C4-2B (cell line): ENCODE measurements around the gene ADAMTS16.

ENCODE experiments used
- H3K27ac ChIP-seq: fragments of 450-650 bp; 2 replicates; pipeline ENCODE4 v1.5.1; 2017
- ZFX ChIP-seq: fragments of 450-650 bp; IDR thresholded peaks from 2 replicates; pipeline ENCODE4 v1.6.1; 2017
- TF ChIP-seq, protein P1 (sequence below): fragments of 450-650 bp; conservative IDR thresholded peaks from 2 replicates; pipeline ENCODE4 v1.5.1; 2017; ENCODE audit warnings: mild to moderate bottlenecking

Gene ADAMTS16

DNA sequence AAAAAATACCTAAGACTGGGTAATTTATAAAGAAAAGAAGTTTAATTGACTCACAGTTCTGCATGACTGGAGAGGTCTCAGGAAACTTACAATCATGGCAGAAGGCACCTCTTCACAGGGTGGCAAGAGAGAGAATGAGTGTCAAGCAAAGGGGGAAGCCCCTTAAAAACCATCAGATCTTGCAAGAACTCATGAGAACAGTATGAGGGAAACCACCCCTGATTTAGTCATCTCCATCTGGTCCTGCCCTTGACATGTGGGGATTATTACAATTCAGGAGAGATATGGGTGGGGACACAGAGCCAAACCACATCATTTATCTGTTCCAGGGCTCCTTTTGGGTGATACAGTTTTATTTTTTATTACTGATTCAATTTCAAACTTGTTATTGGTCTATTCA lies 23.2 kb upstream of the ADAMTS16 start:
- no peak for TF ChIP-seq ZFX
- TF ChIP-seq, protein P1, sequence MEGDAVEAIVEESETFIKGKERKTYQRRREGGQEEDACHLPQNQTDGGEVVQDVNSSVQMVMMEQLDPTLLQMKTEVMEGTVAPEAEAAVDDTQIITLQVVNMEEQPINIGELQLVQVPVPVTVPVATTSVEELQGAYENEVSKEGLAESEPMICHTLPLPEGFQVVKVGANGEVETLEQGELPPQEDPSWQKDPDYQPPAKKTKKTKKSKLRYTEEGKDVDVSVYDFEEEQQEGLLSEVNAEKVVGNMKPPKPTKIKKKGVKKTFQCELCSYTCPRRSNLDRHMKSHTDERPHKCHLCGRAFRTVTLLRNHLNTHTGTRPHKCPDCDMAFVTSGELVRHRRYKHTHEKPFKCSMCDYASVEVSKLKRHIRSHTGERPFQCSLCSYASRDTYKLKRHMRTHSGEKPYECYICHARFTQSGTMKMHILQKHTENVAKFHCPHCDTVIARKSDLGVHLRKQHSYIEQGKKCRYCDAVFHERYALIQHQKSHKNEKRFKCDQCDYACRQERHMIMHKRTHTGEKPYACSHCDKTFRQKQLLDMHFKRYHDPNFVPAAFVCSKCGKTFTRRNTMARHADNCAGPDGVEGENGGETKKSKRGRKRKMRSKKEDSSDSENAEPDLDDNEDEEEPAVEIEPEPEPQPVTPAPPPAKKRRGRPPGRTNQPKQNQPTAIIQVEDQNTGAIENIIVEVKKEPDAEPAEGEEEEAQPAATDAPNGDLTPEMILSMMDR, result no peak
- H3K27ac ChIP-seq, result no peak overlapping the region

DNA sequence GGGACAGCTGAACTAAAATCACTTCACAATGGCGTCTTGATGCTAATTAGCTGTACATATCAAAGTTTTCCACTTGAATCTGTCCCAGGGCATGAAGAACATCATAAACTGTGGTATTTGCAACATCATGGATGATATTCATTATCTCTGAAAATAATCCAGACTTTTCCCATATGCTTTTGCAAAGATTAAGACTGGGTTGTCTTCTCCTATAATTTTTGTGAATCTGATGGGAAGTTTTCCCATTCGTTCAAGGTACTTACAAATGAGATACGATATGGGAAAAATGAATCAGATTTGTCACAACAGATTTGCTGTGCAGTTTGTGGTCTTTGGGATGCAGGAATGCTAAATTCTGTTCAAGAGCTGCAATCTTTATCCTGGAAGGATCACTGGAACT lies 17.4 kb upstream of the ADAMTS16 start:
- H3K27ac ChIP-seq, result no peak overlapping the region
- TF ChIP-seq ZFX, result no peak
- TF ChIP-seq, protein P1, result no peak

GRCh38 chr5:5124231-5124630 lies 15.9 kb upstream of the ADAMTS16 start:
- no peak overlapping the region for H3K27ac ChIP-seq
- no peak for TF ChIP-seq ZFX
- TF ChIP-seq, protein P1, result no peak

DNA sequence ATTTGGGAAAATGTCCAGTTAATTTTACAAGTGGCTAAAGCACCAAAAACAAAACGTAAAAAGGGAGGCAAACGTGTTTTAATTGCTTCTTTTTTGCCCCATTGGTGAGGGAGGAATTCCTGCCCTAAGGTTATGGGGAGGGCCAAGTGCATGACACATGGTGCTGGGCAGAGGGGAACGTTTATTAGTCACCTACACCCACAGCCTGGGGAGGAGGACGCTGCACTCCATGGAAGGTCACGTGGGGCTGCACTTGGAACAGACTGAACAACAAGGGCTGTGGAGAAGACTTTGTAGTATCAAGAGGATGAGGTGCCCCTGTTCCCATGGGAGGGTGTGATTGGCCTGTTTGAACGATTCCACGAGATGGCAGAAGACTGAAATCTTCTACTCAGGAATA lies 13.7 kb upstream of the ADAMTS16 start:
- no peak overlapping the region for H3K27ac ChIP-seq
- TF ChIP-seq ZFX, result no peak
- TF ChIP-seq, protein P1, result no peak

DNA sequence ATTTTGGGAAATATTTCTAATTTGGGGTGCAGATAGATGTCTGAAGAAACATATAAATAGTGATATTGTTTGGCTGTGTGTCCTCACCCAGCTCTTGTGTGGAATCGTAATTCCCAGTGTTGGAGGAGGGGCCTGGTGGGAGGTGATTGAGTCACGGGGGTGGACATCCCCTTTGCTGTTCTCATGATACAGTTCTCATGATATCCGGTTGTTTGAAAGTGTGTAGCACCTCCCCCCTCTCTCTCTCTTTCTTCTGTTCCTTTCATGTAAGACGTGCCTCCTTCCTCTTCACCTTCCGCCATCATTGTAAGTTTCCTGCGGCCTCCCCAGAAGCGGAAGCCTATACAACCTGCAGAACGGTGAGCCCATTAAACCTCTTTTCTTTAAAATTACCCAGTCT lies 11.4 kb upstream of the ADAMTS16 start:
- H3K27ac ChIP-seq, result no peak overlapping the region
- no peak for TF ChIP-seq ZFX
- TF ChIP-seq, protein P1, result no peak

DNA sequence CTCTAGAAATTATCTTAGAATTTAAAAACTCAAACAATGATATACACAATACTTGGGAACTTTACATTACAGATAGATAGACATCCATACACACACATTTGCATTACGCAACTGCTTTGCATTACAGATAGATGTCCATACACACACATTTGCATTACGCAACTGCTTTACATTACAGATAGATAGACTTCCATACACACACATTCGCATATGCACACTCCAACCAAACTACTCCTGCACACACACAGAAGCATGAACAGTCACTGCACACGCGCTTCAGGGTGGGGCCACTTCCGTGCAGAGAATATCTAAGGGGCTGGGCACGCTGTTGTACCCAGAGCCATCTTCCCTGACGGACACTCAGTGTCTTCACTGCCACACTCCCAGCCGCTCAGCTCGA lies 7.9 kb upstream of the ADAMTS16 start:
- no peak overlapping the region for H3K27ac ChIP-seq
- TF ChIP-seq, protein P1, result no peak
- TF ChIP-seq ZFX, result no peak

GRCh38 chr5:5132693-5133295 lies 7.3 kb upstream of the ADAMTS16 start:
- H3K27ac ChIP-seq, result no peak overlapping the region
- TF ChIP-seq, protein P1, result no peak
- no peak for TF ChIP-seq ZFX
